Fibroblast of lung (primary cell): ENCODE results near the gene SH3TC1. TPM values are rescaled to one million over a fixed set of nuclear protein-coding genes. Genes with fewer than 3 reads are reported as not detected.

Experiments
- DNase-seq, 2 donors: peaks; one replicate each; pipeline versions ENCODE4 v3.0.0 to v3.0.0-alpha.2; 2010; ENCODE audit warnings: low read depth in 2 of 2
- H2AFZ ChIP-seq: 2 replicates; pipeline ENCODE4 v1.5.1; 2012; ENCODE audit warnings: low read length, control low read depth, inconsistent platforms
- H3K27ac ChIP-seq: 2 replicates; pipeline ENCODE4 v1.5.1; 2011; ENCODE audit warnings: low read length, control low read depth; ENCODE audit not compliant: insufficient read depth
- H3K27me3 ChIP-seq: 2 replicates; pipeline ENCODE4 v1.5.1; 2011; ENCODE audit warnings: mild to moderate bottlenecking, low read length; ENCODE audit not compliant: control insufficient read depth, insufficient read depth
- H3K36me3 ChIP-seq: 2 replicates; pipeline ENCODE4 v1.5.1; 2011; ENCODE audit warnings: low read length; ENCODE audit not compliant: control insufficient read depth, insufficient read depth
- H3K4me1 ChIP-seq: 2 replicates; pipeline ENCODE4 v1.5.1; 2011; ENCODE audit warnings: low read length; ENCODE audit not compliant: control insufficient read depth, insufficient read depth; ENCODE audit errors: extremely low read depth
- H3K4me2 ChIP-seq: 2 replicates; pipeline ENCODE4 v1.5.1; 2011; ENCODE audit warnings: low read length, control low read depth; ENCODE audit not compliant: insufficient read depth; ENCODE audit errors: extremely low read depth
- H3K4me3 ChIP-seq, 4 experiments: fragments of 200-600 bp in 1 of 4; sonication (generic) in 1 of 4; replicated peaks in 1 of 4; 2 replicates each; pipeline ENCODE4 v1.5.1; 2011 to 2016; ENCODE audit warnings: low read length in 4 of 4, low read depth in 3 of 4, mild to moderate bottlenecking in 3 of 4, control low read depth in 2 of 4, inconsistent platforms in 1 of 4, mixed read lengths in 1 of 4; ENCODE audit not compliant: insufficient read depth in 1 of 4; ENCODE audit errors: control extremely low read depth in 1 of 4
- H3K79me2 ChIP-seq: 2 replicates; pipeline ENCODE4 v1.5.1; 2012; ENCODE audit warnings: mild to moderate bottlenecking, low read length, inconsistent platforms; ENCODE audit not compliant: control insufficient read depth, insufficient read depth
- H3K9ac ChIP-seq: 2 replicates; pipeline ENCODE4 v1.5.1; 2011; ENCODE audit warnings: mild to moderate bottlenecking, low read length, control low read depth; ENCODE audit not compliant: insufficient read depth
- H3K9me3 ChIP-seq: 2 replicates; pipeline ENCODE4 v1.5.1; 2012; ENCODE audit warnings: low read depth, low read length; ENCODE audit not compliant: control insufficient read depth, insufficient read depth
- H4K20me1 ChIP-seq: 2 replicates; pipeline ENCODE4 v1.5.1; 2011; ENCODE audit warnings: low read length; ENCODE audit not compliant: control insufficient read depth, insufficient read depth; ENCODE audit errors: extremely low read depth
- CTCF ChIP-seq, 2 donors: IDR thresholded peaks in 1 of 2; conservative IDR thresholded peaks in 1 of 2; 1 replicate in 1 of 2; 2 replicates in 1 of 2; pipeline ENCODE4 v1.5.1; 2011 to 2012; ENCODE audit warnings: low read length in 2 of 2, control low read depth in 1 of 2, inconsistent platforms in 1 of 2, low read depth in 1 of 2, mild to moderate bottlenecking in 1 of 2
- EZH2 ChIP-seq: IDR thresholded peaks from 2 replicates; pipeline ENCODE4 v1.5.1; 2012; ENCODE audit warnings: low read length, control low read depth, mild to moderate bottlenecking; ENCODE audit errors: missing control alignments
- polyA plus RNA-seq, 2 donors: library from polyadenylated mRNA; depleted of rRNA in 1 of 2; stranded (reverse) in 1 of 2; unstranded in 1 of 2; fragments of >200 nt; gene quantifications; 2 replicates each; pipeline ENCODE4 v1.2.1, GENCODE V29; 2011 to 2012; ENCODE audit warnings: missing spikeins in 1 of 2
- total RNA-seq: library from RNA; depleted of rRNA; stranded (reverse); fragments of >200 nt; gene quantifications from 2 replicates; pipeline ENCODE4 v1.2.1, GENCODE V29; 2014

The SH3TC1 gene
- total and polyA plus RNA-seq, 2 donors (not counting 1 experiment from before 2014, with no cell fraction given): 3.3 to 11.6 TPM

- Histone ChIP-seq H4K20me1 (no peaks in the 10 kb centered on the region), H3K27me3 (no peaks in the 10 kb centered on the region), H3K36me3 (no peaks in the 10 kb centered on the region), H3K79me2 (no peaks in the 10 kb centered on the region), H3K27ac (no peak overlapping the region), H3K4me2 (no peak overlapping the region), H3K9ac (no peak overlapping the region), H3K4me1 (peaks cover 4% of the 10 kb centered on the region), H2AFZ (no peak overlapping the region), H3K9me3 (no peaks in the 10 kb centered on the region), H3K4me3 (no peak overlapping the region)
- DNase-seq: no peak
- TF ChIP-seq CTCF (conservative IDR thresholded peaks at IDR 0.05 in 1 of 2, IDR thresholded peaks at IDR 0.05 in 1 of 2; ENCODE audit: low read depth in 1 of 2, low read length in 2 of 2): no peak
- no peak for TF ChIP-seq EZH2
Observed at GRCh38 chr4:8239661-8240060, 40.6 kb downstream of the SH3TC1 start.

GRCh38 chr4:8240211-8241041 lies 41.3 kb downstream of the SH3TC1 start:
- H2AFZ ChIP-seq: no peak overlapping the region
- H3K27me3 ChIP-seq: no peaks in the 10 kb centered on the region
- no peaks in the 10 kb centered on the region for H4K20me1 ChIP-seq
- no peaks in the 10 kb centered on the region for H3K79me2 ChIP-seq
- TF ChIP-seq EZH2 (no peak), CTCF (conservative IDR thresholded peaks at IDR 0.05 in 1 of 2, IDR thresholded peaks at IDR 0.05 in 1 of 2; ENCODE audit: low read depth in 1 of 2, low read length in 2 of 2) (no peak)
- H3K27ac ChIP-seq: no peak overlapping the region
- no peak overlapping the region for H3K9ac ChIP-seq
- no peaks in the 10 kb centered on the region for H3K9me3 ChIP-seq
- no peak overlapping the region for H3K4me3 ChIP-seq
- peaks cover 4% of the 10 kb centered on the region for H3K4me1 ChIP-seq
- DNase-seq: no peak
- H3K4me2 ChIP-seq: no peak overlapping the region
- no peaks in the 10 kb centered on the region for H3K36me3 ChIP-seq

- Histone ChIP-seq H3K4me1 (peaks cover 4% of the 10 kb centered on the region), H3K9ac (no peak overlapping the region), H3K27me3 (no peaks in the 10 kb centered on the region), H3K4me2 (no peak overlapping the region), H3K27ac (no peak overlapping the region), H3K36me3 (no peaks in the 10 kb centered on the region), H3K9me3 (no peaks in the 10 kb centered on the region), H2AFZ (no peak overlapping the region), H3K79me2 (no peaks in the 10 kb centered on the region), H3K4me3 (no peak overlapping the region), H4K20me1 (no peaks in the 10 kb centered on the region)
- DNase-seq: no peak
- TF ChIP-seq CTCF (conservative IDR thresholded peaks at IDR 0.05 in 1 of 2, IDR thresholded peaks at IDR 0.05 in 1 of 2; ENCODE audit: low read depth in 1 of 2, low read length in 2 of 2) (no peak), EZH2 (no peak)
Observed at GRCh38 chr4:8241211-8241779, 42.2 kb downstream of the SH3TC1 start.
